GM19351 (cell line): ENCODE results near the gene SPO11.

Experiments used
- ATAC-seq: cut with Tn5 transposase; IDR thresholded peaks from one replicate; pipeline ENCODE4 v1.9.1; 2021; ENCODE audit warnings: mild to moderate bottlenecking, moderate library complexity; ENCODE audit not compliant: unreplicated experiment

The SPO11 gene

GRCh38 chr20:57329608-57330221 is at the start of gene SPO11:
TSS of gene SPO11 (plus strand) at chr20:57329803. CDS start at chr20:57329868, 65 bp downstream.
- ATAC-seq, result no peak

GRCh38 chr20:57280221-57280620 is 49.4 kb upstream of the SPO11 start:
- ATAC-seq, result no peak

GRCh38 chr20:57281900-57282299 is 47.7 kb upstream of the SPO11 start:
- peak; percentile 57 for ATAC-seq

GRCh38 chr20:57282670-57283361 is 46.8 kb upstream of the SPO11 start:
- no peak for ATAC-seq

GRCh38 chr20:57283860-57284259 is 45.7 kb upstream of the SPO11 start:
- ATAC-seq, result no peak

- ATAC-seq, result no peak
These were observed 42.4 kb upstream of the SPO11 start for GRCh38 chr20:57287007-57287880.

- no peak for ATAC-seq
These were observed 41.7 kb upstream of the SPO11 start for GRCh38 chr20:57287901-57288300.

GRCh38 chr20:57288651-57289277 is 40.8 kb upstream of the SPO11 start:
- no peak for ATAC-seq

GRCh38 chr20:57289391-57290177 is 40.0 kb upstream of the SPO11 start:
- ATAC-seq, result no peak

GRCh38 chr20:57290178-57290484 is 39.5 kb upstream of the SPO11 start:
- ATAC-seq, result no peak

- no peak for ATAC-seq
These were observed 38.6 kb upstream of the SPO11 start for GRCh38 chr20:57291003-57291402.

- no peak for ATAC-seq
These were observed 37.9 kb upstream of the SPO11 start for GRCh38 chr20:57291694-57292093.

GRCh38 chr20:57292611-57293010 is 37.0 kb upstream of the SPO11 start:
- no peak for ATAC-seq

GRCh38 chr20:57293995-57294394 is 35.6 kb upstream of the SPO11 start:
- ATAC-seq, result no peak

- ATAC-seq, result no peak
These were observed 35.1 kb upstream of the SPO11 start for GRCh38 chr20:57294550-57294949.

GRCh38 chr20:57298457-57298856 is 31.1 kb upstream of the SPO11 start:
- ATAC-seq, result no peak

- ATAC-seq, result no peak
These were observed 28.6 kb upstream of the SPO11 start for GRCh38 chr20:57301026-57301425.

GRCh38 chr20:57306747-57307146 is 22.9 kb upstream of the SPO11 start:
- no peak for ATAC-seq

GRCh38 chr20:57308451-57309271 is 20.9 kb upstream of the SPO11 start:
- peak; percentile 61 for ATAC-seq
